Fibroblast of lung (primary cell): Measurements from ENCODE around the gene MCCD1.

Source experiments
- EZH2 ChIP-seq: IDR thresholded peaks from 2 replicates; pipeline ENCODE4 v1.5.1; 2012; ENCODE audit warnings: low read length, control low read depth, mild to moderate bottlenecking; ENCODE audit errors: missing control alignments
- TF ChIP-seq, protein P1 (sequence below), 2 donors: IDR thresholded peaks in 1 of 2; conservative IDR thresholded peaks in 1 of 2; 1 replicate in 1 of 2; 2 replicates in 1 of 2; pipeline ENCODE4 v1.5.1; 2011 to 2012; ENCODE audit warnings: low read length in 2 of 2, control low read depth in 1 of 2, inconsistent platforms in 1 of 2, low read depth in 1 of 2, mild to moderate bottlenecking in 1 of 2

DNA sequence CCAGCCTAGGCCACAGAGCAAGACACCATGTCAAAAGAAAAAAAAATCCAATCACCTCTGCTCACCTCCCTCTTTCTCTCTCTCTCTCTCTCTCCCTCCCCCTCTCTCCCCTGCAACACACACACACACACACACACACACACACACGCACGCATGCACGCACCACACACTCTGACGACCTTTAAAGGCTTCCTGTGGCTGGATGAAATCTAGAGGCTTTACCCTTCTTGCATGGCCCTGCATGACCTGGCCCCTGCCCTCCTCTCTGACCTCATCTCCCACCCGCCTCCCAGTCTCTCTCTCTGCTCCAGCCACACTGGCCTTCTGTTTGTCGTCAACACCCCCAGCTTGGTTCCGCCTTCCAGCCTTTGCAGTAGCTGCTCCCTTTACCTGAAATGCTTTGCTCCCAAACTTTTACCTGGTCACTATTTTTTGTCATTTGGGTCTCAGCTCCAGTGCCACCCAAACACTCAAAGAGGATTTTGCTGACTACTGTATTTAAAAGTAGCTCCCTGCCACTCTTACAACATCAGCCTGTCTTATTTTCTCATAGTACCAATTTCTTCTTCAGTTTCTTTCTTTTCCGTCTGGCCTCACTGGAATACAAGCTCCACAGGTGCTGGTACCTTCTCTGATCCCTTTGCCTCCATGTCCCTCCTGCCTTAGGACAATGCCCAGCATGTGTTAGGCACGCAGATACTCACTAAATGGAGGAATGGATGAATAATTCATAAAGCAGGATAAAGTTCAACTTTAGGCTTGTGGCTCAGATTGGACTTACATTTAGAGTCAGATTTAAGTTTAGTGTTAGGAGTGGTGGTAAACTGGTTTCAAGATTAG, 39.0 kb downstream of the MCCD1 start:
- TF ChIP-seq EZH2: no peak
- TF ChIP-seq, protein P1, sequence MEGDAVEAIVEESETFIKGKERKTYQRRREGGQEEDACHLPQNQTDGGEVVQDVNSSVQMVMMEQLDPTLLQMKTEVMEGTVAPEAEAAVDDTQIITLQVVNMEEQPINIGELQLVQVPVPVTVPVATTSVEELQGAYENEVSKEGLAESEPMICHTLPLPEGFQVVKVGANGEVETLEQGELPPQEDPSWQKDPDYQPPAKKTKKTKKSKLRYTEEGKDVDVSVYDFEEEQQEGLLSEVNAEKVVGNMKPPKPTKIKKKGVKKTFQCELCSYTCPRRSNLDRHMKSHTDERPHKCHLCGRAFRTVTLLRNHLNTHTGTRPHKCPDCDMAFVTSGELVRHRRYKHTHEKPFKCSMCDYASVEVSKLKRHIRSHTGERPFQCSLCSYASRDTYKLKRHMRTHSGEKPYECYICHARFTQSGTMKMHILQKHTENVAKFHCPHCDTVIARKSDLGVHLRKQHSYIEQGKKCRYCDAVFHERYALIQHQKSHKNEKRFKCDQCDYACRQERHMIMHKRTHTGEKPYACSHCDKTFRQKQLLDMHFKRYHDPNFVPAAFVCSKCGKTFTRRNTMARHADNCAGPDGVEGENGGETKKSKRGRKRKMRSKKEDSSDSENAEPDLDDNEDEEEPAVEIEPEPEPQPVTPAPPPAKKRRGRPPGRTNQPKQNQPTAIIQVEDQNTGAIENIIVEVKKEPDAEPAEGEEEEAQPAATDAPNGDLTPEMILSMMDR (conservative IDR thresholded peaks at IDR 0.05 in 1 of 2, IDR thresholded peaks at IDR 0.05 in 1 of 2; ENCODE audit: low read depth in 1 of 2, low read length in 2 of 2): no peak
